ENCODE measurements around the gene AP4B1.

DNA sequence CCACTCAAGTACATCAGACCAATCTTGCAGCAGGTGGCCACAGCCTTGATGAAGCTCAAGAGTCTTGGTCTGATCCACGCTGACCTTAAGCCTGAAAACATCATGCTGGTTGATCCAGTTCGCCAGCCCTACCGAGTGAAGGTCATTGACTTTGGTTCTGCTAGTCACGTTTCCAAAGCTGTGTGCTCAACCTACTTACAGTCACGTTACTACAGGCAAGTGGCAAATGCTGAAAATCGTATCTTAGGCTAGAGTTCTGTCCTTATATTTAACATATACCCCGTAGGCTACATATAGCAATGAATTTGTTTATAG, 36.6 kb upstream of the AP4B1 start:
- no peak for TF ChIP-seq POLR2AphosphoS5 (IDR thresholded peaks at IDR 0.05)
- no peak for TF ChIP-seq RAD21 (conservative IDR thresholded peaks at IDR 0.05)
- TF ChIP-seq, protein P1, sequence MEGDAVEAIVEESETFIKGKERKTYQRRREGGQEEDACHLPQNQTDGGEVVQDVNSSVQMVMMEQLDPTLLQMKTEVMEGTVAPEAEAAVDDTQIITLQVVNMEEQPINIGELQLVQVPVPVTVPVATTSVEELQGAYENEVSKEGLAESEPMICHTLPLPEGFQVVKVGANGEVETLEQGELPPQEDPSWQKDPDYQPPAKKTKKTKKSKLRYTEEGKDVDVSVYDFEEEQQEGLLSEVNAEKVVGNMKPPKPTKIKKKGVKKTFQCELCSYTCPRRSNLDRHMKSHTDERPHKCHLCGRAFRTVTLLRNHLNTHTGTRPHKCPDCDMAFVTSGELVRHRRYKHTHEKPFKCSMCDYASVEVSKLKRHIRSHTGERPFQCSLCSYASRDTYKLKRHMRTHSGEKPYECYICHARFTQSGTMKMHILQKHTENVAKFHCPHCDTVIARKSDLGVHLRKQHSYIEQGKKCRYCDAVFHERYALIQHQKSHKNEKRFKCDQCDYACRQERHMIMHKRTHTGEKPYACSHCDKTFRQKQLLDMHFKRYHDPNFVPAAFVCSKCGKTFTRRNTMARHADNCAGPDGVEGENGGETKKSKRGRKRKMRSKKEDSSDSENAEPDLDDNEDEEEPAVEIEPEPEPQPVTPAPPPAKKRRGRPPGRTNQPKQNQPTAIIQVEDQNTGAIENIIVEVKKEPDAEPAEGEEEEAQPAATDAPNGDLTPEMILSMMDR (IDR thresholded peaks at IDR 0.05; ENCODE audit: poor library complexity, severe bottlenecking) = no peak
- TF ChIP-seq, protein P2, sequence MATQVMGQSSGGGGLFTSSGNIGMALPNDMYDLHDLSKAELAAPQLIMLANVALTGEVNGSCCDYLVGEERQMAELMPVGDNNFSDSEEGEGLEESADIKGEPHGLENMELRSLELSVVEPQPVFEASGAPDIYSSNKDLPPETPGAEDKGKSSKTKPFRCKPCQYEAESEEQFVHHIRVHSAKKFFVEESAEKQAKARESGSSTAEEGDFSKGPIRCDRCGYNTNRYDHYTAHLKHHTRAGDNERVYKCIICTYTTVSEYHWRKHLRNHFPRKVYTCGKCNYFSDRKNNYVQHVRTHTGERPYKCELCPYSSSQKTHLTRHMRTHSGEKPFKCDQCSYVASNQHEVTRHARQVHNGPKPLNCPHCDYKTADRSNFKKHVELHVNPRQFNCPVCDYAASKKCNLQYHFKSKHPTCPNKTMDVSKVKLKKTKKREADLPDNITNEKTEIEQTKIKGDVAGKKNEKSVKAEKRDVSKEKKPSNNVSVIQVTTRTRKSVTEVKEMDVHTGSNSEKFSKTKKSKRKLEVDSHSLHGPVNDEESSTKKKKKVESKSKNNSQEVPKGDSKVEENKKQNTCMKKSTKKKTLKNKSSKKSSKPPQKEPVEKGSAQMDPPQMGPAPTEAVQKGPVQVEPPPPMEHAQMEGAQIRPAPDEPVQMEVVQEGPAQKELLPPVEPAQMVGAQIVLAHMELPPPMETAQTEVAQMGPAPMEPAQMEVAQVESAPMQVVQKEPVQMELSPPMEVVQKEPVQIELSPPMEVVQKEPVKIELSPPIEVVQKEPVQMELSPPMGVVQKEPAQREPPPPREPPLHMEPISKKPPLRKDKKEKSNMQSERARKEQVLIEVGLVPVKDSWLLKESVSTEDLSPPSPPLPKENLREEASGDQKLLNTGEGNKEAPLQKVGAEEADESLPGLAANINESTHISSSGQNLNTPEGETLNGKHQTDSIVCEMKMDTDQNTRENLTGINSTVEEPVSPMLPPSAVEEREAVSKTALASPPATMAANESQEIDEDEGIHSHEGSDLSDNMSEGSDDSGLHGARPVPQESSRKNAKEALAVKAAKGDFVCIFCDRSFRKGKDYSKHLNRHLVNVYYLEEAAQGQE (IDR thresholded peaks at IDR 0.05; ENCODE audit: borderline replicate concordance) = no peak
- no peak for TF ChIP-seq MXI1 (conservative IDR thresholded peaks at IDR 0.05; ENCODE audit: poor library complexity, severe bottlenecking)

Data from neural cell (in vitro differentiated cells).